K562 (cell line): ENCODE measurements around the gene FITM2. TPM values are rescaled to one million over a fixed set of nuclear protein-coding genes. Genes with fewer than 3 reads are reported as not detected.

ENCODE experiments used
- BRD4 ChIP-seq: fragments of 200-600 bp; sonication (generic); IDR thresholded peaks from 2 replicates; pipeline ENCODE4 v1.6.1; 2017; ENCODE audit warnings: inconsistent platforms
- ERF ChIP-seq: fragments of 450-650 bp; formaldehyde crosslinking; IDR thresholded peaks from 2 replicates; pipeline ENCODE4 v1.4.0; 2020; ENCODE audit warnings: mild to moderate bottlenecking, mixed read lengths
- HNRNPL ChIP-seq: fragments of 200-400 bp; formaldehyde crosslinking; IDR thresholded peaks from 2 replicates; pipeline ENCODE4 v1.6.1; 2017; ENCODE audit warnings: low read depth, mild to moderate bottlenecking, low read length
- HOXB6 ChIP-seq: fragments of 250-450 bp; sonication (Bioruptor Pico); IDR thresholded peaks from 2 replicates; pipeline ENCODE4 v1.5.1; 2022; ENCODE audit warnings: mild to moderate bottlenecking, borderline replicate concordance
- IRF1 ChIP-seq: sonication (generic); formaldehyde crosslinking; IDR thresholded peaks from 2 replicates; pipeline ENCODE4 v1.8.0; 2022; ENCODE audit warnings: missing genetic modification reagents, mild to moderate bottlenecking, borderline replicate concordance
- LARP7 ChIP-seq: fragments of 450-650 bp; IDR thresholded peaks from 2 replicates; pipeline ENCODE4 v1.6.1; 2016
- MECOM ChIP-seq: fragments of 250-450 bp; sonication (Bioruptor Pico); IDR thresholded peaks from 2 replicates; pipeline ENCODE4 v1.8.0; 2022; ENCODE audit warnings: inconsistent platforms
- MYC ChIP-seq, 2 experiments: fragments of 250-450 bp in 1 of 2; sonication (Bioruptor Pico) in 1 of 2; IDR thresholded peaks; 2 replicates each; pipeline versions ENCODE4 v1.5.1 to v1.6.1; 2012 to 2021; ENCODE audit warnings: low read depth in 2 of 2, borderline replicate concordance in 1 of 2, improper control_type of control experiment in 1 of 2, low read length in 1 of 2, mild to moderate bottlenecking in 1 of 2, moderate library complexity in 1 of 2
- PHB ChIP-seq: fragments of 250-450 bp; sonication (Bioruptor Pico); IDR thresholded peaks from 2 replicates; pipeline ENCODE4 v1.5.0; 2021
- RCOR1 ChIP-seq, 2 experiments: IDR thresholded peaks; 2 replicates each; pipeline ENCODE4 v1.6.1; 2012; ENCODE audit warnings: low read depth in 2 of 2, low read length in 2 of 2, borderline replicate concordance in 1 of 2, improper control_type of control experiment in 1 of 2
- SMAD1 ChIP-seq: fragments of 150-350 bp; IDR thresholded peaks from 2 replicates; pipeline ENCODE4 v1.6.1; 2014; ENCODE audit warnings: low read length, low read depth; ENCODE audit not compliant: partially characterized antibody
- THRA ChIP-seq: fragments of 450-650 bp; IDR thresholded peaks from 2 replicates; pipeline ENCODE4 v1.6.1; 2017; ENCODE audit warnings: mild to moderate bottlenecking, moderate library complexity
- ZEB2 ChIP-seq: fragments of 450-650 bp; IDR thresholded peaks from 2 replicates; pipeline ENCODE4 v1.6.1; 2016
- ZNF445 ChIP-seq: fragments of 250-450 bp; sonication (Bioruptor Pico); IDR thresholded peaks from 2 replicates; pipeline ENCODE4 v1.4.0; 2020; ENCODE audit warnings: low read depth, mild to moderate bottlenecking, moderate library complexity
- ZNF668 ChIP-seq: fragments of 250-450 bp; sonication (Bioruptor Pico); IDR thresholded peaks from 2 replicates; pipeline ENCODE4 v1.8.0; 2022; ENCODE audit warnings: mild to moderate bottlenecking, inconsistent platforms
- polyA plus RNA-seq, 8 experiments: library from polyadenylated mRNA; depleted of rRNA in 4 of 8; stranded (reverse) in 5 of 8; unstranded in 3 of 8; fragments of >200 nt; fragmentation: Nextera tagmentation in 2 of 8; fragmentation: Illumina TruSeq in 1 of 8; extraction: Ambion mirVana in 2 of 8; extraction: Trizol in 1 of 8; gene quantifications; 2 replicates each; pipeline versions ENCODE4 v1.2.1 to v1.2.3, GENCODE V29; 2011 to 2014; ENCODE audit warnings: inconsistent platforms in 1 of 8, missing spikeins in 1 of 8
- total RNA-seq, 7 experiments: library from RNA; depleted of rRNA in 6 of 7; stranded (reverse); fragments of >200 nt in 6 of 7; fragmentation: Illumina TruSeq in 2 of 7; extraction: Trizol in 2 of 7; gene quantifications; 2 replicates each; pipeline versions ENCODE4 v1.2.1 to v1.2.3, GENCODE V29; 2011 to 2021; ENCODE audit warnings: low replicate concordance in 1 of 7
- TF ChIP-seq, protein P1 (sequence below): fragments of 450-650 bp; conservative IDR thresholded peaks from 2 replicates; pipeline ENCODE4 v1.6.1; 2016; ENCODE audit warnings: missing genetic modification characterization, low read depth, mild to moderate bottlenecking, missing compliant biosample characterization, moderate library complexity
- TF ChIP-seq, protein P2 (sequence below): fragments of 450-650 bp; IDR thresholded peaks from 2 replicates; pipeline ENCODE4 v1.6.1; 2016; ENCODE audit warnings: missing biosample characterization, missing genetic modification characterization
- TF ChIP-seq, protein P3 (sequence below): fragments of 250-450 bp; sonication (Bioruptor Pico); IDR thresholded peaks from 2 replicates; pipeline ENCODE4 v1.8.0; 2022; ENCODE audit warnings: inconsistent platforms
- TF ChIP-seq, protein P4 (sequence below), 2 experiments: IDR thresholded peaks; 2 replicates each; pipeline ENCODE4 v1.6.1; 2011; ENCODE audit warnings: borderline replicate concordance in 1 of 2, control low read depth in 1 of 2, low read depth in 1 of 2, low read length in 1 of 2, mild to moderate bottlenecking in 1 of 2, mixed read lengths in 1 of 2, moderate library complexity in 1 of 2; ENCODE audit not compliant: insufficient read depth in 1 of 2, insufficient read length in 1 of 2, poor library complexity in 1 of 2, severe bottlenecking in 1 of 2; ENCODE audit errors: extremely low read depth in 1 of 2

FITM2 gene
- total and polyA plus RNA-seq, 9 of the 15 experiments (the other 6 are each of a cell fraction or from before 2014, with no cell fraction given) = 0.64 to 2.8 (median 1.8) TPM

DNA sequence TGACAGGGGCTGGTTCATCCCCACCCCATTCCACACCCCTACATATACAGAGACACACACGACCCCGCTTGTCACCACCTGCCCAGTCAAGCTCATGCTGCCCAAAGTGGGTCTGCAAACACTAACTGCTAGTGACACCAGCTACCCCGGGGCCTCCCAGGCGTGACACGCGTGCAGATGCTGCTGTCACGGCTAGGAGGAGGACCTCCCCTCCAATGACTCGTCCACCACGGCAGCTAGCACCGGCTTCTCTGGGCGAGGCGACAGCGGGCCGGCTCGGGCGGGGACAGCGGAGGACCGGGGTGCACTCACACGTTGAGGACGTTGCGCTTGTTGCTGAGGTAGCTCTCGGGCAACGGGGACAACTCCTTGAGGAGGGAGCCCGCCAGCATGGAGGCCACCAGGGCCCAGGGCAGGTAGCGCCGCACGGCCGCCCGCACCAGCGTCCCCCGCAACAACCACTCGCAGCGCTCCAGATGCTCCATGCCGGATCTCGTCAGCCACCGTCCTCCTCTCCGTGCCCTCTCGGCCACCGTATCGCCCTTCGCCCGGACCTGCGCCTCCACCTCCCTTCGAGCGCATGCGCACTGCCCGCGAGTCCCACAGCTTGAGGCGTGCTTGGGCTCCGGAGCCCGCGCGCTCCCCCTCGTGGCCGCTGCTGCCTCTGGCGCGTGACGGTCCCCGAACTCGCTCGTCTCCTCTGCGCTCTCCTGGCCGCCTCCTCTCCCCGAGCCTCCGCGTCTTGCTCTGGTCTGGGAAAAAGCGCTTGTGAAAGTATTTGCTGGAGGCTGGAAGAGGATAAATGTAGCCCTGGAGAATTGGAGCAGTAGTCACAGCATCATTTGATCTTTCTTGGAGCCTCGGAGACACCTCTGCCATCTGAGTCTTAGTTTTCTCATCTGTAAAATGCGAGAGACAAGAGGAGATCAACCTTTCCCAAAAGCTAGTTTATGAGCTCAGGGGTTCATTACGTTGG is at the start of gene FITM2 (continued):
- TF ChIP-seq IRF1 (no peak), MYC (IDR thresholded peaks at IDR 0.05; ENCODE audit: low read depth, low read length) (peak; percentile 86), MYC (CRISPR knock-in tag; IDR thresholded peaks at IDR 0.05; ENCODE audit: borderline replicate concordance, low read depth) (peak; percentile 69; the same call in 1 of the 2 replicates), ZNF445 (no peak), RCOR1 (IDR thresholded peaks at IDR 0.05; ENCODE audit: borderline replicate concordance in 1 of 2, low read depth in 2 of 2, low read length in 2 of 2) (no peak; a peak in 1 of 4 replicates), THRA (no peak), SMAD1 (no peak), MECOM (CRISPR knock-in tag) (no peak), HNRNPL (no peak), HOXB6 (no peak), ERF (CRISPR knock-in tag) (no peak), LARP7 (no peak; the same call in 1 of the 2 replicates), PHB (CRISPR knock-in tag) (no peak), ZNF668 (no peak), ZEB2 (no peak), BRD4 (no peak)
- TF ChIP-seq, protein P1, sequence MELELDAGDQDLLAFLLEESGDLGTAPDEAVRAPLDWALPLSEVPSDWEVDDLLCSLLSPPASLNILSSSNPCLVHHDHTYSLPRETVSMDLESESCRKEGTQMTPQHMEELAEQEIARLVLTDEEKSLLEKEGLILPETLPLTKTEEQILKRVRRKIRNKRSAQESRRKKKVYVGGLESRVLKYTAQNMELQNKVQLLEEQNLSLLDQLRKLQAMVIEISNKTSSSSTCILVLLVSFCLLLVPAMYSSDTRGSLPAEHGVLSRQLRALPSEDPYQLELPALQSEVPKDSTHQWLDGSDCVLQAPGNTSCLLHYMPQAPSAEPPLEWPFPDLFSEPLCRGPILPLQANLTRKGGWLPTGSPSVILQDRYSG (tag) = no peak
- TF ChIP-seq, protein P2, sequence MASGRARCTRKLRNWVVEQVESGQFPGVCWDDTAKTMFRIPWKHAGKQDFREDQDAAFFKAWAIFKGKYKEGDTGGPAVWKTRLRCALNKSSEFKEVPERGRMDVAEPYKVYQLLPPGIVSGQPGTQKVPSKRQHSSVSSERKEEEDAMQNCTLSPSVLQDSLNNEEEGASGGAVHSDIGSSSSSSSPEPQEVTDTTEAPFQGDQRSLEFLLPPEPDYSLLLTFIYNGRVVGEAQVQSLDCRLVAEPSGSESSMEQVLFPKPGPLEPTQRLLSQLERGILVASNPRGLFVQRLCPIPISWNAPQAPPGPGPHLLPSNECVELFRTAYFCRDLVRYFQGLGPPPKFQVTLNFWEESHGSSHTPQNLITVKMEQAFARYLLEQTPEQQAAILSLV (tag) = no peak
- TF ChIP-seq, protein P3, sequence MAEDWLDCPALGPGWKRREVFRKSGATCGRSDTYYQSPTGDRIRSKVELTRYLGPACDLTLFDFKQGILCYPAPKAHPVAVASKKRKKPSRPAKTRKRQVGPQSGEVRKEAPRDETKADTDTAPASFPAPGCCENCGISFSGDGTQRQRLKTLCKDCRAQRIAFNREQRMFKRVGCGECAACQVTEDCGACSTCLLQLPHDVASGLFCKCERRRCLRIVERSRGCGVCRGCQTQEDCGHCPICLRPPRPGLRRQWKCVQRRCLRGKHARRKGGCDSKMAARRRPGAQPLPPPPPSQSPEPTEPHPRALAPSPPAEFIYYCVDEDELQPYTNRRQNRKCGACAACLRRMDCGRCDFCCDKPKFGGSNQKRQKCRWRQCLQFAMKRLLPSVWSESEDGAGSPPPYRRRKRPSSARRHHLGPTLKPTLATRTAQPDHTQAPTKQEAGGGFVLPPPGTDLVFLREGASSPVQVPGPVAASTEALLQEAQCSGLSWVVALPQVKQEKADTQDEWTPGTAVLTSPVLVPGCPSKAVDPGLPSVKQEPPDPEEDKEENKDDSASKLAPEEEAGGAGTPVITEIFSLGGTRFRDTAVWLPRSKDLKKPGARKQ = no peak
- TF ChIP-seq, protein P4, sequence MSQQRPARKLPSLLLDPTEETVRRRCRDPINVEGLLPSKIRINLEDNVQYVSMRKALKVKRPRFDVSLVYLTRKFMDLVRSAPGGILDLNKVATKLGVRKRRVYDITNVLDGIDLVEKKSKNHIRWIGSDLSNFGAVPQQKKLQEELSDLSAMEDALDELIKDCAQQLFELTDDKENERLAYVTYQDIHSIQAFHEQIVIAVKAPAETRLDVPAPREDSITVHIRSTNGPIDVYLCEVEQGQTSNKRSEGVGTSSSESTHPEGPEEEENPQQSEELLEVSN (IDR thresholded peaks at IDR 0.05; ENCODE audit: borderline replicate concordance in 1 of 2, extremely low read depth in 1 of 2, insufficient read depth in 1 of 2, insufficient read length in 1 of 2, low read depth in 1 of 2, low read length in 1 of 2, poor library complexity in 1 of 2, severe bottlenecking in 1 of 2) = peak in 1 of 2 experiments; percentile 70
